Non-pigmented ciliary epithelial cell (primary cell): ENCODE measurements around the gene CCDC88C.

ENCODE experiments used
- DNase-seq: peaks from one replicate; pipeline ENCODE4 v3.0.0-alpha.2; 2010; ENCODE audit warnings: low read depth

CCDC88C gene

GRCh38 chr14:91350483-91350812 is 67.2 kb downstream of the CCDC88C start:
- no peak for DNase-seq

GRCh38 chr14:91349481-91350074 is 68.0 kb downstream of the CCDC88C start:
- no peak for DNase-seq

GRCh38 chr14:91348845-91349465 is 68.7 kb downstream of the CCDC88C start:
- DNase-seq = no peak

- DNase-seq = no peak
Observed at GRCh38 chr14:91346838-91347173, 70.8 kb downstream of the CCDC88C start.

- no peak for DNase-seq
Observed at GRCh38 chr14:91344096-91344495, 73.5 kb downstream of the CCDC88C start.

- no peak for DNase-seq
Observed at GRCh38 chr14:91343051-91343450, 74.6 kb downstream of the CCDC88C start.

- no peak for DNase-seq
Observed at GRCh38 chr14:91342206-91342760, 75.3 kb downstream of the CCDC88C start.

- no peak for DNase-seq
Observed at GRCh38 chr14:91341751-91342154, 75.9 kb downstream of the CCDC88C start.

- DNase-seq = no peak
Observed at GRCh38 chr14:91341334-91341733, 76.3 kb downstream of the CCDC88C start.

- DNase-seq = no peak
Observed at GRCh38 chr14:91339671-91340369, 77.8 kb downstream of the CCDC88C start.

GRCh38 chr14:91339076-91339475 is 78.5 kb downstream of the CCDC88C start:
- no peak for DNase-seq

GRCh38 chr14:91338379-91338778 is 79.2 kb downstream of the CCDC88C start:
- no peak for DNase-seq

- DNase-seq = no peak
Observed at GRCh38 chr14:91337699-91338335, 79.8 kb downstream of the CCDC88C start.

GRCh38 chr14:91336093-91336450 is 81.5 kb downstream of the CCDC88C start:
- DNase-seq = no peak

- no peak for DNase-seq
Observed at GRCh38 chr14:91335191-91336092, 82.2 kb downstream of the CCDC88C start.

- no peak for DNase-seq
Observed at GRCh38 chr14:91333650-91334039, 84.0 kb downstream of the CCDC88C start.

- no peak for DNase-seq
Observed at GRCh38 chr14:91332986-91333649, 84.5 kb downstream of the CCDC88C start.

GRCh38 chr14:91332171-91332985 is 85.2 kb downstream of the CCDC88C start:
- no peak for DNase-seq

- DNase-seq = no peak
Observed at GRCh38 chr14:91331721-91332120, 85.9 kb downstream of the CCDC88C start.

- no peak for DNase-seq
Observed at GRCh38 chr14:91330856-91331255, 86.8 kb downstream of the CCDC88C start.
